Stimulated activated CD8-positive, alpha-beta memory T cell treated with anti-CD3 and anti-CD28 coated beads, Interleukin-7, amount 100 ng/mL, for 24 hours (primary cell): ENCODE results near the gene PNPLA5.

Experiments used
- DNase-seq: peaks from one replicate; pipeline ENCODE4 v3.0.0-alpha.2; 2020; ENCODE audit warnings: low read depth

PNPLA5 gene

DNA sequence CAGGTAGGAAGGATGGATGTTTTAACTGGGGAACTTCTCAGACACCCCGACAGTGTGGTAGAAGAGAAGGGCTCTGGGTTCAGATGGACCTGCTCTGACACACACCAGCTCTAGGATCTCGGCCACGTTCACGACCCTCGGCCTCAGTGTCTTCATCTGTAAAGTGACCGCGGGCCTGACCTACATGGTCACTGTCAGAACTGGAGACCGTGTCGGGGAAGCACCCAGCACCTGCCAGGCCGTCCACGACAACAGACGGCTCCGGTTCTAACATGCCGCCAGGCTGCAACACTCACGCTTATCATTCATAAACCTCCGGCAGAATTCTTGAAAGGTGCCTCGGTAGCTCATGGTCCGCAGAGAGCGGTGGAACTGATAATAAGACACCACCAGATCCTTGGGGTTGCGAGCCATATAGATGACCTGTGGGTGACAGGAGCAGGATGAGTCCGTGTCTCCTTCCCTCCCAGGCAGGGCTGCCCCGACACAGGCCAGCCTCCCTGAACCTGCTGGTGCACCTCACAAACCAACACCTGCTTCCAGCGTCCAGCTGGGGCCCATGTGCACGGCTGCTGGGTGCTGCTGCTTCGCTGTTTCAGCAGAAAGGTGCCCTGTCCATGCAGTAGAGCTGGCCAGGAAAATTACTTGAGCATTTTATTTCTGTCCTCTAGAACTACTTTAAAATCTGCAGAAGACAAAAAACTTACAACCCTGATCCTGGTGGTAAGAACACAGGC, 53.1 kb downstream of the PNPLA5 start:
- DNase-seq, result no peak

DNA sequence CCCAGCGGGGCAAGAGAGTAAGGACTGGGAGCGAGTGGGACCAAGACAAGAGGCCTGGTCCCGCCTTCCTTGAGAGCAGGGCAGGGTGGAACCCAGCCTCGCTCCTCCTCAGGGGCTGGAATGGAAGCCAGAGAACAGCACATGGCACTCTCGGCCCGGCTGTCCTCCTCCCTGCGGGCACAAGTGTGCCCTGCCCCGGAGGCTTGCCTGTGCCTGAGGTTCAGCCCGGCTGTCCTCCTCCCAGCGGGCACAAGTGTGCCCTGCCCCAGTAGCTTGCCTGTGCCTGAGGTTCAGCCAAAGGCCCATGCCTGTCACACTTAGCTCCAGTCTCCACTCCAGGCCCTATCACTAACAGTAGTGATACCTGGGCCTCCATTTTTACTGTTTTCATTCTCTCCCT, 53.7 kb downstream of the PNPLA5 start:
- DNase-seq, result no peak

DNA sequence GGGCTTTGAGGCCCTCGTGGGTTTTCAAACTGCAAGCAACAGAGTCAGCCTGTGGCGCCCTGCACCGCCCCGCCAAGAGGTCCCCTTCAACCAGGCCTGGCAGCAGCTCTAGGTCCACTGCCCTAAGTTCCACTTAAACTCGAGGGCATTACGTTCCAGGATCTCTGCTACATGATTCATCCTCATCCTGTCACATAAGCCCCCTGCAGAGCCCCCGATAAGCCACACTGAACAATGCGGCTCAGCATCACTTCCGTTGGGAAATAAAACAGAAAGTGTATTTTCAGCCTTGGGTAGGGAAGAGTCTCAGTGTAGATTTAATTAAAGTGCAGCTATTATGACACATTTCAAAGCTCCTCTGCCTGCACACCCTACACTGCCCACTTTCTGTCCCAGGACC, 54.1 kb downstream of the PNPLA5 start:
- DNase-seq, result no peak

DNA sequence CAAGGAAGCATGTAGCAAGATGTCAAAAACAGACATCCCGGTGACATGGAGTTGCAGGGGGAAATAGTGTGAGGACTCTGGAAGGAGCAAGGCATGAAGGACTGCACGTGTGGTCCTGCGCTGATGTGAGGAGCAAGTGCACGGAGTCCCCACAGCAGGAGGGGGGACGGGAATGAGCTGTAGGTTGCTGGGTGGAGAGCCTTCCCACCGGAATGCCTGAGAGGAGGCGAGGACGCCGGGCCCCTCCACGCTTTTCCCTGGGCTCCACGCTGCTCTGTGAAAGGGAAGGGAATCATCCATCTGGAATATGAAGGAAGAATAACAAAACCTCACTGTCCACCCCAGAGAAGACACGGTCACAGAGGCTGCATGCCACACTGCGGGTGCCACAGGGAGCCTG, 56.1 kb downstream of the PNPLA5 start:
- no peak for DNase-seq

DNA sequence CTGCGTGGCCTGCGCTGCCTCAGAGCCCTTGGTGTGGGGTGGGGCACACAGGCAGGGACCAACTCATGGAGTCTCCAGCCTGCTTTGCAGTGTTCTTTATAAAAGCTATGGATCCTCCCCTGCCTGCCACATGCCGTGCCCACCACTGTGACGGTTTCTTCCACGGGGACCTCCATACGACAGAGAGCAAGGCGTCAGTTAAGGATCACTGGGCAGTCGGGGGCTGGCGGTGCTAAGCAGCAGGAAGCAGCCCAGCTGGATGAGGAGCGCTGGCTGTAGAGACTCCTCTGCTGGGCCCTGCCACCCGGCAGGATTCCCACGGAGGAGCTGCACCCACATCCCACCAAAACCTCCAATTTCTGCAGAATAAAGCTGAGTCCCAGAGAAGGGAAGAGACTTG, 56.6 kb downstream of the PNPLA5 start:
- DNase-seq, result no peak

DNA sequence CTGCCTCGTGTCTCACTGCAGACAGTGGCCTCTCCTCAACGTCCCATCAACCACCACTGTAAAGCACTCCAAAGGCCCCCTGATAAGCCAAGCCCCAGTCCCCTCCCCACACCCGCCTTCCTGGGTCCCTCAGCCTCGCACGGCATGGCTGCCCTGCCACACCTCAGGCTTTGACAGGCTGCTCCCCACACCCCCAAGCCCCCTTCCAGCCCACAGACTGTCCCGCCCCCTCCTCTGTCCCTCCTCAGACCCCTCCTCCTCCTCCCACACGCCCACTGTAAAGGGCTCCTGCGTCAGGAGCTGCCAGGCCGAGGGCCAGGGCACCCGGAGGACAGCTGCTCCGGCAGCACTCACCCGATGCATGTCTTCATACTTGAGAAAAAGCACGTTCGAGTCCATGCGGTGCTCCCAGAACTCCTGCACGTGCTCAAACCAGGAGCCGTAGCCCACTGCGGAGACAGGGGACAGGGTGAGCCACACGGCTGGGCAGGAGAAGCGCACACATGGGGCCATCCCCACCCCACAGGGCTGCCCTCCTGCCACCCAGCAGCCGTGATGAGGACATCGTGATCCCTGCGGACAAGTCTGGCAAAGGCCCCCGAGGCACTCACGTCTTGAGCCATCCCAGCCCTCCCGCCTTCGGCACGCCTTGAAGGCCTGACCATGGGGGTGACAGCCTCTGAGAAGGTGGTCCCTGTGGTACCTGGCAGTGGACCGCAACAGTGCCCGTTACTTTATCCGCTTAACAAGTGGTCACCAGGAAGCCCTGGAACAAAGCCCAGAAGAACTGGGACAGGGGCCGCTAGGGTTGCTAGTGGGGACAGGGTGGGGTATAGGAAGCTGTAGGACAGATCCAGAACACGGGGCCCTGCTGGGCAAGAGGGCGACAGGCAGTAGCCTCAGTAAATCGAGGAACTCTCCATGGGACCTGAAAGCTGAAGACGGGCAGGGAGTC, 58.2 kb downstream of the PNPLA5 start:
- DNase-seq, result no peak

DNA sequence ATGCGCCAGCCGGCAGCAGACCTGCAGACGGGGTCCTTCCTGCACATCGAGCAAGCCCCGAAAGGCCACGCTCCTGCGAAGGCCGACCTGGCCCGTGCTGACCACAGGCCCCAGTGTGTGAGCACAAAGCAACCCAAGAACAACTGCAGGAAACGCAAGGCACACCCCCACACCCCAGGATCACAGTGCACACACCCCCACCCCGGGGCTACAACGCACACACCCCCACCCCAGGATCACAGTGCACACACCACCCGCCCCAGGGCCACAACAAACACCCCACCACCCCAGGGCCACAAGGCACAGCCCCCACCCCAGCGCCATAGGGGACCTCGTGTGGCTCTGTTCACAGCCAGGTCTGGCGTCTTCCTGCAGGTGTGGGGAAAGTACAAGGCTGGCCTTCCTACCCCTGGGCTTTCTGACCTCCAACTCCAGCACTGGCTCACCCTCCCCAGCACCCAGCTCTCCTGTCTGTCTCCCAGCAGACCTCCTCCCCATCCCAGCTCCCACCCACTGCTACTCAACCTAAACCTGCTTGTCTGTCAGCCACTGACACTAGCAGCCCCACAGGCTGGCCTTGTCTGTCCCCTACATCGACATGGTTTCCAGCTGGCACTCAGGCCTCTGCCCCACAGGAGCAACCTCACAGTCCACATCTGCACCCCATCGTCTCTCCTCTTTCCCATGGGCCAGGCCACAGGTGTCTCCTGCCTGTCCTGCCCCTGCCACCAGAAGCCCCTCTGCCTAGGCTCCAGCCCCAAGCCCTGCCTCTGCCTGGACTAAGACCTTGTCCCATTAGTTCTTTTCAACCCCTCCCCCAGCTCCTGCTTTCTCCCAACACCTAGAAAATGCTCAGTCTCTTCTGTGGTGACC, 59.2 kb downstream of the PNPLA5 start:
- DNase-seq, result no peak

DNA sequence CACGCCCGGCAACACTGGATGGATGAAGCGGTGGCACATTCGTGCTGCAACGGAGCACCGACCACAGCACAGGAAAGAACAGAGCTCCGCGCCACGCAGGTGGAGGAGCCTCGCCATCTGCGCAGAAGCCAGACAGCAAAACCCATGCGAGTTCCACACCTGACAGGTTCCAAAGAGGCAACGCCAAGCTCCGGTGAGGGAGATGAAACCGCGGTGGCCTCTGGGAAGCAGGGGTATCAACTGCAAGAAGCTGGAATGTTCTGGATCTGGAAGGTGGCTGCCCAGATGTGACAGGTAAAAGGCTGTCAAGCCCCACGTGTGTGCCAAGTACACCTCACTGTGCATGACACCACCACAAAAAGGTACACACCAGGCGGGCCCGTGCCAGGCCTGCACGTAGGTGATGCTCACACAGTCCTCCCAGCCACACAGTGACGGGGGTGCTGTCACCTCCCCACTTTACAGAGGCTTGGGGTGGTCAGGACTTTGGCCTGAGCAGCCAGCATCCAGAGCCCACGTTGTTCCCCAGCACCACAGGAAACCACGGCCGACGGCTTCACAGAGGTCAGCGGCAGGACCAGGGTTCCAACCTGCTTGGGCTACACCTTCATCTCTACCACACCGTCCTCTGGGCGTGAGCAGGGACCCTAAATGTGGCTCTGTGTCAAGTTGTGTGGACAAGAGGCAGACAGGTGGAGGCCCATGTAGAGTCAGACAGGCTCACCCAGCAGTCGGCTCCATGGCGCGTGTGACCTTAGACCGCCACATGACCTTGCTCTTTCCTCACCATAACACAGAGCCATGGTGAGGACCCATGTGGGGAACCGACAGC, 60.0 kb downstream of the PNPLA5 start:
- no peak for DNase-seq

DNA sequence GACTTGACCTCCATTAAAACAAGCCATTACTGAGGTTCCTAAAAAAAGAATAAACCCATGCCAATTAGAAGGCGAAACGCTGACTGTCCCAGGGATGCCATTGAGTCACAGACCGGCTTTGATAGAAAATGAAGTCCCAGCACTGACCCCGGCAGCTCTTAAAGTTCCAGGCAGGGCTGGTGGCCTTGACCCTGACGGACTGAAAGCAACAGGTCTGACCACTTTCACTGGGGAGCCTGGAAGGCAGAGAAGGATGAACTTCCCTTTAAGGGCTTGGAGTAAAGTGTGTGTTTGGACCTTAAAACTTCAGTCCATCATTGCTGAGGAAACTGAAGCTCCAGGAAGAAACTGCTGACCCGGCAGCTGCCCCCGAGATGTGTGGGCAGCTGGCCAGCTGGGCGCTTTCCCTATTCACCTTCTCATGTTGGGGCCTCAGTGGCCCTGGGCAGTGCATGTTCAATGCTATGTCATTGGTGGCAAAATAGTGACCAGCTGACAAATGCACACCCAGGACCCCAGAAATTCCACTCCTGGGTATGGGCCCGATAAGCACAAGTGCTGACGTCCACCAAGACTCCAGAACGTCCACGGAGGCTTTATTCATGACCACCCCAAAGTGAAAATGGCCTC, 60.8 kb downstream of the PNPLA5 start:
- no peak for DNase-seq

DNA sequence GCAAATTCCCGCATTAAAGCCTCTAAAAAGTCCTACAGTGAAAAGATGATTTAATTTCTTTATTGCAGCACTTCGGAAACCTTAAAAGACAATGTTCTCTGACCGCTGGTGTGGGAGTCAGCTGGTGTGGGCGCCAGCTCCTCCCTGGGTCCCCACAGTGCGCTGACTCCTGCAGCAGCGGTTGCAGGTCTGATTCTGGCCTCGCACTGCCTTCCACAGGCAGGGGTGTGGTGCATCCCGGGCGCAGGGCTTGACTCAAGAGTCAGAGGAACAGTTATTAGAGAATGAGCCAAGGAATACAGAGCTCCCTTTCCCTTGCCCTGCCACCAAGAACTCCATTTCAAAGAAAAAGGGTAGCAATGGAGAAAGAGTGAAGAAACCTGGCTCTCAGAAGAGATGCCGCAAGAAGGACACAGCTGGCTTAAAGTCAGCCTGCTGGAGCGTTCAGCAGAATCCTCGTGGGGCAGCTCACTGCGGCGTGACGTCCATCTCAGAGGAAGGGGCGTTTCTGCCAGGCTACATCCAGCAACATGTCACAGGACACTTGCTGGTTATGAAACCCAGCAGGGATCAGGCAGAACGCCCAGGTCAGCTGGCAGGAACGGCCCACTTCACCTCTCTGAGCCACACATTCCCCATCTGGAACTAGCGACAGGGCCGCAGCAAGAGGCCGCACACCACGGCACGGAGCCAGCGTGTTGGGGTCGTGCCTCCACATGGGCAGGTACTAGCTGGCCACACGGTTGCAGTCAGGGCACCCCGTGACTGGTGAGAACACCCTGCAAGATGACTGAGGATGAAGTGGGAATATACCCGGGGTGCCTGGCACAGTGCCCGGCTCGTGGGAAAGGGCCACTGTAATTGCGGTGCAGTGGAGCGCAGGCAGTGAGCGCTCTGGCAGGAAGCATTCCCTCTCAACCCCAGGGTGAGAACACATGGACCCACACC, 61.6 kb downstream of the PNPLA5 start:
- DNase-seq, result no peak
